ENCODE results near the gene KDM6A.
"Not testable (repeated sequence)": the region's sequence is repeated elsewhere in the genome, so short reads cannot be mapped to it uniquely, and the experiment has no call there.

Gene KDM6A

GRCh38 chrX:44890247-44890646, 17.3 kb downstream of the KDM6A start:
- DNase-seq (ENCODE audit: low spot score) = no peak

GRCh38 chrX:44890687-44891086, 17.7 kb downstream of the KDM6A start:
- DNase-seq (ENCODE audit: low spot score) = not testable (repeated sequence)

GRCh38 chrX:44891642-44892041, 18.7 kb downstream of the KDM6A start:
- no peak for DNase-seq (ENCODE audit: low spot score)

- no peak for DNase-seq (ENCODE audit: low spot score)
These were observed 23.8 kb downstream of the KDM6A start for GRCh38 chrX:44896876-44897186.

GRCh38 chrX:44897539-44897938, 24.6 kb downstream of the KDM6A start:
- no peak for DNase-seq (ENCODE audit: low spot score)

GRCh38 chrX:44898411-44899221, 25.6 kb downstream of the KDM6A start:
- DNase-seq (ENCODE audit: low spot score) = no peak

- DNase-seq (ENCODE audit: low spot score) = no peak
These were observed 27.0 kb downstream of the KDM6A start for GRCh38 chrX:44899946-44900345.

- DNase-seq (ENCODE audit: low spot score) = no peak
These were observed 30.1 kb downstream of the KDM6A start for GRCh38 chrX:44903107-44903506.

GRCh38 chrX:44903830-44904530, 31.0 kb downstream of the KDM6A start:
- DNase-seq (ENCODE audit: low spot score) = no peak

- DNase-seq (ENCODE audit: low spot score) = no peak
These were observed 31.6 kb downstream of the KDM6A start for GRCh38 chrX:44904542-44905115.

- DNase-seq (ENCODE audit: low spot score) = no peak
These were observed 33.1 kb downstream of the KDM6A start for GRCh38 chrX:44906041-44906440.

GRCh38 chrX:44906542-44906941, 33.6 kb downstream of the KDM6A start:
- DNase-seq (ENCODE audit: low spot score) = no peak

- no peak for DNase-seq (ENCODE audit: low spot score)
These were observed 35.2 kb downstream of the KDM6A start for GRCh38 chrX:44908153-44908552.

- DNase-seq (ENCODE audit: low spot score) = no peak
These were observed 35.8 kb downstream of the KDM6A start for GRCh38 chrX:44908827-44909226.

- DNase-seq (ENCODE audit: low spot score) = not testable (repeated sequence)
These were observed 37.5 kb downstream of the KDM6A start for GRCh38 chrX:44910508-44910907.

GRCh38 chrX:44911074-44911600, 38.1 kb downstream of the KDM6A start:
- DNase-seq (ENCODE audit: low spot score) = not testable (repeated sequence)

GRCh38 chrX:44913656-44914531, 40.9 kb downstream of the KDM6A start:
- no peak for DNase-seq (ENCODE audit: low spot score)

- no peak for DNase-seq (ENCODE audit: low spot score)
These were observed 41.7 kb downstream of the KDM6A start for GRCh38 chrX:44914532-44915198.

GRCh38 chrX:44915361-44915868, 42.4 kb downstream of the KDM6A start:
- DNase-seq (ENCODE audit: low spot score) = no peak

GRCh38 chrX:44918722-44919121, 45.7 kb downstream of the KDM6A start:
- DNase-seq (ENCODE audit: low spot score) = no peak

- DNase-seq (ENCODE audit: low spot score) = no peak
These were observed 50.0 kb downstream of the KDM6A start for GRCh38 chrX:44922980-44923379.

Data from Ammon's horn (tissue), 1 donor.